Thyroid gland (tissue), 4 donors: ENCODE measurements around the gene HBM. TPM values are rescaled to one million over a fixed set of nuclear protein-coding genes. Genes with fewer than 3 reads are reported as not detected.

Experiments used
- DNase-seq, 2 donors: peaks; one replicate each; pipeline ENCODE4 v3.0.0-alpha.2; 2019
- H3K27ac ChIP-seq, 3 donors: fragments of 200-600 bp; sonication (generic); 1 replicate in 2 of 3; 2 replicates in 1 of 3; pipeline ENCODE4 v1.5.1; 2016 to 2019; ENCODE audit warnings: mild to moderate bottlenecking in 1 of 3, moderate library complexity in 1 of 3
- H3K27me3 ChIP-seq: fragments of 200-600 bp; sonication (generic); one replicate; pipeline ENCODE4 v1.5.1; 2019
- H3K36me3 ChIP-seq, 2 donors: fragments of 200-600 bp; sonication (generic); one replicate each; pipeline ENCODE4 v1.5.1; 2016 to 2019
- H3K4me1 ChIP-seq, 2 donors: fragments of 200-600 bp; sonication (generic); one replicate each; pipeline ENCODE4 v1.5.1; 2017 to 2019
- H3K4me3 ChIP-seq, 3 donors: fragments of 200-600 bp; sonication (generic); replicated peaks in 1 of 3; 1 replicate in 2 of 3; 2 replicates in 1 of 3; pipeline ENCODE4 v1.5.1; 2016; ENCODE audit warnings: mild to moderate bottlenecking in 1 of 3
- H3K9me3 ChIP-seq: fragments of 200-600 bp; sonication (generic); one replicate; pipeline ENCODE4 v1.5.1; 2017
- POLR2A ChIP-seq, 2 donors: fragments of 450-650 bp; IDR thresholded peaks; one replicate each; pipeline ENCODE4 v1.6.1; 2017; ENCODE audit warnings: antibody characterized with exemption in 2 of 2, mild to moderate bottlenecking in 2 of 2, moderate library complexity in 1 of 2
- WGBS, 2 donors: methylation state at CpG; one replicate each; pipeline ENCODE4 v1.1.5; 2017; 5-methylcytosine and 5-hydroxymethylcytosine counted together
- intact Hi-C: fragments of 100-400 bp; cut with DNase I; formaldehyde crosslinking; loops from one replicate; pipeline ENCODE4 v1.15.1; 2023
- total RNA-seq, 4 donors: library from RNA; depleted of rRNA; stranded (reverse); fragments of >200 nt; gene quantifications; one replicate each; pipeline ENCODE4 v1.2.3, GENCODE V29; 2016
- TF ChIP-seq, protein P1 (sequence below), 6 experiments: fragments of 200-600 bp in 3 of 6; fragments of 450-650 bp in 3 of 6; sonication (generic) in 3 of 6; IDR thresholded peaks; one replicate each; pipeline ENCODE4 v1.5.1; 2016 to 2019; ENCODE audit warnings: antibody characterized with exemption in 6 of 6, mild to moderate bottlenecking in 2 of 6, inconsistent platforms in 1 of 6, moderate library complexity in 1 of 6

HBM gene
- not detected for total RNA-seq

- no peak within 1 kb of the TSS for H3K4me3 ChIP-seq
- intact Hi-C loops: no loop called here
- DNase-seq: no peak
- no peaks in the 10 kb centered on the region for H3K9me3 ChIP-seq
- TF ChIP-seq, protein P1, sequence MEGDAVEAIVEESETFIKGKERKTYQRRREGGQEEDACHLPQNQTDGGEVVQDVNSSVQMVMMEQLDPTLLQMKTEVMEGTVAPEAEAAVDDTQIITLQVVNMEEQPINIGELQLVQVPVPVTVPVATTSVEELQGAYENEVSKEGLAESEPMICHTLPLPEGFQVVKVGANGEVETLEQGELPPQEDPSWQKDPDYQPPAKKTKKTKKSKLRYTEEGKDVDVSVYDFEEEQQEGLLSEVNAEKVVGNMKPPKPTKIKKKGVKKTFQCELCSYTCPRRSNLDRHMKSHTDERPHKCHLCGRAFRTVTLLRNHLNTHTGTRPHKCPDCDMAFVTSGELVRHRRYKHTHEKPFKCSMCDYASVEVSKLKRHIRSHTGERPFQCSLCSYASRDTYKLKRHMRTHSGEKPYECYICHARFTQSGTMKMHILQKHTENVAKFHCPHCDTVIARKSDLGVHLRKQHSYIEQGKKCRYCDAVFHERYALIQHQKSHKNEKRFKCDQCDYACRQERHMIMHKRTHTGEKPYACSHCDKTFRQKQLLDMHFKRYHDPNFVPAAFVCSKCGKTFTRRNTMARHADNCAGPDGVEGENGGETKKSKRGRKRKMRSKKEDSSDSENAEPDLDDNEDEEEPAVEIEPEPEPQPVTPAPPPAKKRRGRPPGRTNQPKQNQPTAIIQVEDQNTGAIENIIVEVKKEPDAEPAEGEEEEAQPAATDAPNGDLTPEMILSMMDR (IDR thresholded peaks at IDR 0.05): no peak
- TF ChIP-seq POLR2A (IDR thresholded peaks at IDR 0.05): no peak
- WGBS, 2 donors: 2 to 3% methylated on average over 14 to 32 of the region's 75 CpGs
- peaks cover 9 to 17% of the 10 kb centered on the region in 2 donors for H3K4me1 ChIP-seq
- peaks cover 33% of the 10 kb centered on the region for H3K27me3 ChIP-seq
- no peak within 1 kb of the TSS for H3K27ac ChIP-seq
- H3K36me3 ChIP-seq: no peaks in the 10 kb centered on the region
These were observed at the start of gene HBM for GRCh38 chr16:165539-166374. Gene HBM, plus strand, starts transcription at chr16:165978. Its CDS starts 20 bp downstream, at chr16:165998.

DNA sequence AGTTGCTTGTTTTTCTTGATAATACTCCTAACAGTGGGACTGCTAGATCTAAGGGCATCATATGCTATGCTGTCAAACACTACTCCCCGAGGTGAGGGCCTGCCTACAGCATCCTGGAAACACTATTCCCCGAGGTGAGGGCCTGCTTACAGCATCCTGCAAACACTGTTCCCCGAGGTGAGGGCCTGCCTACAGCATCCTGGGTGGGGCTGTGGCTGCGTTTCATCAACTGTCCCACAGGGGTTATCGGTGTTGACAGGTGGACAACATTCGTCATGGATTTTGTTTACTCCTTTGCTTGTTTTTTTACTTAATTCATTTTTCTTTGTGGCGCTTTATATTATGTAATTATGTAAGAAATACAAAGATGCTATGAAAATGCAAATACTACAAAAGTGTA lies 49.8 kb upstream of the HBM start:
- intact Hi-C loops: no loop called here
- H3K36me3 ChIP-seq: peaks cover 0 to 10% of the 10 kb centered on the region in 2 donors
- H3K4me1 ChIP-seq: peaks cover 3 to 17% of the 10 kb centered on the region in 2 donors
- H3K4me3 ChIP-seq: no peak overlapping the region
- TF ChIP-seq POLR2A (IDR thresholded peaks at IDR 0.05): no peak
- TF ChIP-seq, protein P1 (IDR thresholded peaks at IDR 0.05): no peak
- WGBS, 2 donors: 83 to 84% methylated on average over 7 of the region's 7 CpGs
- no peak for DNase-seq
- no peaks in the 10 kb centered on the region for H3K27me3 ChIP-seq
- no peak overlapping the region for H3K27ac ChIP-seq
- no peaks in the 10 kb centered on the region for H3K9me3 ChIP-seq

DNA sequence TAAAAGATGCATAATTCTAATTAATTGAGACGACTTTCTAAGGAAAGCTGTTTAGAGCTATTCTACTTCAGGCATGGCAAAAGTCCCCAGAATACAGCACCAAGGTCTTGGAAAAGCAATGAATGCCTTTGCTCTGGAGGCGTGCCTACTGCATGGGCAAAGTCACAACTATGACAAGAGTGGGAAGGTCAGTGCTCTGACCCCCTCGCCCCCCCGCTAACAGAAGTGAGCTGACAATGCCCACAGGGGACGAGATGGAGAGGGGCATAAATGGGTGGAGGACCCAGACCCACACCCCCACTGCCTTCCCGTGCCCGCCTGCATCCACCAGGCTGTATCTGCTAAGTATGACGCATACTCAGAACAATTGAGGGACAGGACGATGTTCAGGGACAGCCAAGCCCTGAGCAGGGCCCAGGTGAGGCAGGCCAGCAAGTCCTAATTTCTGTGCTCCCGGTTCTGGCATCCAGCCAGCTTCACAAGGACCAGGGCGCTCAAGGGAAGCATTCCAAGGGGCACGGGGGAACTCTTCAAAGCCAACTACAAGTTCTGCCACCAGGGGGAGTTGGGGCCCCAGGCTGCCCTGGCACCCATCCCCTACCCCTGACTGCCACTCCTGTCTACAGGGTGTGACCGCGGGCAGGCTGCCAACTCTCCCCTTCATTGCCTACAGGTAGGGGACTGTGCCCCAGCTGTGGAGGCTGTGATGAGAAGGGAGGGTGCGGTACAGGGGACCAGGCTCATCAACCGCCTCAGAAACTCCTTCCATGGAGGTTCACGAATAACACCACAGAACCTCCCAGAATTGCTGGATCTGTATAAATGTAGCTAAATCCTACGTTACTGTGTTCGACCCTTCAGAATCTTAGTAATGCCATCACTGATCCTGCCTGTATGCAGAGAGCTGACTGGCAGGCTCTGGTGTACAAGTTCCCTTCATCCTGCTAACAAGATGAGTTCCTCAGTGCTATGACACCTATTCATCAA lies 48.1 kb upstream of the HBM start:
- peak; percentile 93 to 94 for DNase-seq
- Histone ChIP-seq H3K27ac (no peak overlapping the region), H3K4me1 (peaks cover 3 to 17% of the 10 kb centered on the region in 2 donors), H3K9me3 (no peaks in the 10 kb centered on the region), H3K36me3 (no peaks in the 10 kb centered on the region), H3K27me3 (no peaks in the 10 kb centered on the region), H3K4me3 (no peak overlapping the region)
- TF ChIP-seq, protein P1 (IDR thresholded peaks at IDR 0.05): peak; percentile 49 to 84 (median 81)
- no peak for TF ChIP-seq POLR2A (IDR thresholded peaks at IDR 0.05)
- 41% methylated on average over 19 of the region's 19 CpGs for whole genome bisulfite sequencing, 2 donors
- intact Hi-C loops: no loop called here

DNA sequence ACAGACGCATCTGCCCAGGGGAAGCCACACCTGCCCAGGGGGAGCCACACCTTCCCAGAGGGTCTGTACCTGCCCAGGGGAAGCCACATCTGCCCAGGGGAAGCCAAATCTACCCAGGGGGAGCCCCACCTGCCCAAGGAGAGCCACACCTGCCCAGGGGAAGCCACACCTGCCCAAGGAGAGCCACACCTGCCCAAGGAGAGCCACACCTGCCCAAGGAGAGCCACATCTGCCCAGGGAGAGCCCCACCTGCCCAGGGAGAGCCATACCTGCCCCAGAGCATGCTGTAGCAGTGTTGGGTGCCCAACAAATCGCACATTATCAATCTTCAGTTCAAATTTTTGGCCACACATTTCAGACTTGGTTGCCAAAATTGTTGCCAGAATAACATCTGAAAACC lies 46.9 kb upstream of the HBM start:
- 95 to 97% methylated on average over 1 to 2 of the region's 2 CpGs for WGBS, 2 donors
- no peak overlapping the region for H3K27ac ChIP-seq
- no peak overlapping the region for H3K4me3 ChIP-seq
- intact Hi-C loops: no loop called here
- H3K36me3 ChIP-seq: no peaks in the 10 kb centered on the region
- no peaks in the 10 kb centered on the region for H3K27me3 ChIP-seq
- H3K9me3 ChIP-seq: no peaks in the 10 kb centered on the region
- TF ChIP-seq, protein P1 (IDR thresholded peaks at IDR 0.05): no peak
- TF ChIP-seq POLR2A (IDR thresholded peaks at IDR 0.05): no peak
- no peak for DNase-seq
- H3K4me1 ChIP-seq: peaks cover 3 to 12% of the 10 kb centered on the region in 2 donors
